ENCODE results near the gene CEP350.

The CEP350 gene

GRCh38 chr1:180020017-180020416 lies 65.4 kb downstream of the CEP350 start:
- TF ChIP-seq CTCF (IDR thresholded peaks at IDR 0.05; ENCODE audit: borderline replicate concordance, insufficient read depth, low read depth, low read length) = no peak
- no peak overlapping the region for H3K4me3 ChIP-seq (ENCODE audit: low read depth, low read length)

- no peak for TF ChIP-seq CTCF (IDR thresholded peaks at IDR 0.05; ENCODE audit: borderline replicate concordance, insufficient read depth, low read depth, low read length)
- no peak overlapping the region for H3K4me3 ChIP-seq (ENCODE audit: low read depth, low read length)
Observed at GRCh38 chr1:180026556-180026955, 71.9 kb downstream of the CEP350 start.

- H3K4me3 ChIP-seq (ENCODE audit: low read depth, low read length) = no peak overlapping the region
- no peak for TF ChIP-seq CTCF (IDR thresholded peaks at IDR 0.05; ENCODE audit: borderline replicate concordance, insufficient read depth, low read depth, low read length)
Observed at GRCh38 chr1:180027949-180028445, 73.4 kb downstream of the CEP350 start.

GRCh38 chr1:180028864-180029263 lies 74.3 kb downstream of the CEP350 start:
- no peak overlapping the region for H3K4me3 ChIP-seq (ENCODE audit: low read depth, low read length)
- no peak for TF ChIP-seq CTCF (IDR thresholded peaks at IDR 0.05; ENCODE audit: borderline replicate concordance, insufficient read depth, low read depth, low read length)

GRCh38 chr1:180029524-180030135 lies 75.0 kb downstream of the CEP350 start:
- TF ChIP-seq CTCF (IDR thresholded peaks at IDR 0.05; ENCODE audit: borderline replicate concordance, insufficient read depth, low read depth, low read length) = no peak

GRCh38 chr1:180031664-180032063 lies 77.1 kb downstream of the CEP350 start:
- TF ChIP-seq CTCF (IDR thresholded peaks at IDR 0.05; ENCODE audit: borderline replicate concordance, insufficient read depth, low read depth, low read length) = no peak
- no peak overlapping the region for H3K4me3 ChIP-seq (ENCODE audit: low read depth, low read length)

More at GRCh38 chr1:180029524-180030135, 75.0 kb downstream of the CEP350 start:
- no peak overlapping the region for H3K4me3 ChIP-seq (ENCODE audit: low read depth, low read length)

- no peak overlapping the region for H3K4me3 ChIP-seq (ENCODE audit: low read depth, low read length)
- no peak for TF ChIP-seq CTCF (IDR thresholded peaks at IDR 0.05; ENCODE audit: borderline replicate concordance, insufficient read depth, low read depth, low read length)
Observed at GRCh38 chr1:180033390-180033789, 78.8 kb downstream of the CEP350 start.

Measured in GM12875 (cell line).